HG03460 (cell line): ENCODE results near the gene SCARB1.

ENCODE experiments used
- ATAC-seq: cut with Tn5 transposase; IDR thresholded peaks from one replicate; pipeline ENCODE4 v1.9.1; 2021; ENCODE audit not compliant: unreplicated experiment

Gene SCARB1

DNA sequence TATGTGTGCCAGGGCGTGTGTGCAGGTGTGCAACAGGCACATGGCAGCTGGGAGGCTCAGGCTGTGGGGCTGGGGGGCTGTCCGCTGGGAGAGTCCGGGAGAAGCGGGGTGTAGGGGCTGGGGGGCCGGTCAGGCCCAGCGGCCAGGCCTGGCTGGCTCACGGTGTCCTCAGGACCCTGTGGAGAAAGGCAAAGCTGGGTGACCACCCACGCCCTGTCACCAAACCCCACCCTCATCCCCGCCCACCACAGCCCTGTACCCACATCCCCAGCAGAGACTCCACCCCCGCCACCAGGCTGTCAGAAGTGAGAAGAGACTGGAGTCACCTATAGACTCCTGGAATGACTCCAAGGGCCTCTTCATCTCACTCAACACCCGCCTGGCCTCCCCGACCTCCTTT is 85.3 kb downstream of the SCARB1 start:
- no peak for ATAC-seq

DNA sequence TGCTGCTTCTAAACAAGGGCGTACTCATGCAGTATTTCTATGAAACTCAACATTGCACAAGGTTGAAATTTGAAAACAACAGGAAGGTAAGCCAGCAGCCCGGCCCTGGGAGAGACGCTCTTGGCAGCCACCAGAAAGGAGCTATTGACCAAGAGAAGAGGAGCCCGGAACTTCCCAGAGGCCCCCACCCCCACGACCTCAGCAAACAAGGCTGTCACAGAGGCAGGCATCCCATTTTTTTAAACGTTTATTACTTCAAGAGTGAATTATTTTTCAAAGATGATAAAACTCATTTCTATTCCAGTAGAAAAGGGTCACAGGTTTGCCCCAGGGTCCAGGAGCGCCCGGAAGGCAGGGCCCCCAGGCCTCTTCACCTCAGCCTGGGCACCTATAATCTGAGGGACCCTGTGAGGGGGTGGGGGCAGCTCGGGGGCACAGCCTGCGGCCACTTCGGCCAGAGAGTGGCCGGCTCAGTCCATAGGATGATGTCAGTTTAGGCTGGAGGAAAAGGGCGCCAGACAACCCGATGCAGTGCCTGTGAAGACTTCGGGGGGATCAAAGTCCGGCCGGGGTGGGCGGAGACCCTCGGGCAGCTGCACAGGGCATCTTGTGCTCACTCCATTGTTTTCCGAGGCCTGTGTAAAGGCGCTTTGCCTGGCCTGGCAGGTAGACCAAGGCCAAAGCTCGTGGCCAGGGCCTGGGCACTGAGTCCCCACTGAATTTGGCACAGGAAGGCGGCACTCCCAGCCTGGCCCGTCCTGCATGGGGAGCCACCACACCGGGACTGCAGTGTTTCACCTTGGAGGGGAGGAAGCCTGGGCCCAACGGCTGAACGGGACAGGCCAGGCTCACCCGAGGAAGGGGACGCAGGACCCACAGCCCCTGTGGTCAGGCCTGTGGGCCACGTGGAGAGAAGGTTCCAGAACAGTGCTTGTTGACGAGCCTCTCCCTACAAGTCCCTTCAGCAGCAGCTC is 86.0 kb downstream of the SCARB1 start:
- no peak for ATAC-seq

DNA sequence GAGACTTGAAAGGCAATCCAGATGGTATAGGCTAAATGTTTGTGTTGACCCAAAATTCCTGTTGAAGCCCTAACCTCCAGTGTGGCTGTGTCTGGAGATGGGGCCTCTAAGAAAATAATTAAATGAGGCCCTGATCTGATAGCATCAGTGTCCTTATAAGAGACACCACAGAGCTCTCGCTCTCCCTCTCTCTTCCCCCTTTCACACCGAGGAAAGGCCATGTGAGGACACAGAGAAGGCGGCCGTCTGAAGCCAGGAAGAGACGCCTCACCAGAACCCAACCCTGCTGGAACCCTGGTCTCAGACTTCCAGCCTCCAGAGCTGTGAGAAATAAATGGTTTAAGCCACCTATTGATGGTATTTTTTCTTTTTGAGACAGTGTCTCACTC is 87.5 kb downstream of the SCARB1 start:
- no peak for ATAC-seq

DNA sequence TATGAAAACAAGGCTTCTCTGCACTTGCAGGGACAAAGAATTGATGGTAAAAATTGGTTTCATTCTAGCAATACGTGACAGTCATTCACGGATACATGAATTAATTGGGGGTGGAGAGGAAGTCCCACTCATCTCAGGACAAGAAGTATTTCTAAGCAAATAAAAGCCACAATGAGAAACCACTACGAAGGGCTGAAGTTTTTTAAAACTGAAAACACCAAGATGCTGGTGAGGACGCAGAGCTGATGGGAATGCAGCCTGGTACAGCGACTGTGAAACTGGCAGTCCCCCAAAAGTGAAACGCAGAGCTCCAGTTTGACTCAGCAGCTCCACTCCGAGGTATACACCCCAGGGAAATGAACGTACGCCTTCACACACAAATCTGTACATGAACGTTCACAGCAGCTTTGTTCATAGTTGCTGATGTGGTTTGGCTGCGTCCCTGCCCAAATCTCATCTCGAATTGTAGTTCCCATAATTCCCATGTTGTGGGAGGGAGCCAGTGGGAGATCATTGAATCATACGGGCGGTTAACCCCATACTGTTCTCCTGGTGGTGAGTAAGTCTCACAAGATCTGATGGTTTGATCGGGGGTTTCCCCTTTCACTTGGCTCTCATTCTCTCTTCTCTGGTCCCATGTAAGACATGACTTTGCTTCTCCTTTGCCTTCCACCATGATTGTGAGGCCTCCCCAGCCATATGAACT is 89.0 kb downstream of the SCARB1 start:
- ATAC-seq: peak; percentile 80

DNA sequence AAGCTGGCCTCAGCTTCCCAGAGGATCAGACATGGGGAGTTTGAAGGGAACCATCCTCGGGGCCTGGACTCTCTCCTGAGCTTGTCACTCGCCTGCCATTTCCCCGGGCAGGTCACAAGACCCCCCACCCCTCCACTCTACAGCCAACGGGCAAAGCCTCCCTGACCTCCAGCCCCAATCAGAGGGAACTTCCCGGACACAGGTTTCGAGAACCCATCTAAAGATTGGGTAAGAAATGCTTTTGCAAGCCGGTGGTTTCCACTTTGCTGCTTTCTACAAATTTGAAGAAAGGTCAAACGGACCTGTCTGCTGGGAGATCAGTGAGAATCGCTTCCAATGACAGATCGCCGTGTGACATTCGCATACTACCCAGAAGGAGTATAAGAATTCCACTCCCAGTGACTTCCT is 89.6 kb downstream of the SCARB1 start:
- ATAC-seq: peak; percentile 34

DNA sequence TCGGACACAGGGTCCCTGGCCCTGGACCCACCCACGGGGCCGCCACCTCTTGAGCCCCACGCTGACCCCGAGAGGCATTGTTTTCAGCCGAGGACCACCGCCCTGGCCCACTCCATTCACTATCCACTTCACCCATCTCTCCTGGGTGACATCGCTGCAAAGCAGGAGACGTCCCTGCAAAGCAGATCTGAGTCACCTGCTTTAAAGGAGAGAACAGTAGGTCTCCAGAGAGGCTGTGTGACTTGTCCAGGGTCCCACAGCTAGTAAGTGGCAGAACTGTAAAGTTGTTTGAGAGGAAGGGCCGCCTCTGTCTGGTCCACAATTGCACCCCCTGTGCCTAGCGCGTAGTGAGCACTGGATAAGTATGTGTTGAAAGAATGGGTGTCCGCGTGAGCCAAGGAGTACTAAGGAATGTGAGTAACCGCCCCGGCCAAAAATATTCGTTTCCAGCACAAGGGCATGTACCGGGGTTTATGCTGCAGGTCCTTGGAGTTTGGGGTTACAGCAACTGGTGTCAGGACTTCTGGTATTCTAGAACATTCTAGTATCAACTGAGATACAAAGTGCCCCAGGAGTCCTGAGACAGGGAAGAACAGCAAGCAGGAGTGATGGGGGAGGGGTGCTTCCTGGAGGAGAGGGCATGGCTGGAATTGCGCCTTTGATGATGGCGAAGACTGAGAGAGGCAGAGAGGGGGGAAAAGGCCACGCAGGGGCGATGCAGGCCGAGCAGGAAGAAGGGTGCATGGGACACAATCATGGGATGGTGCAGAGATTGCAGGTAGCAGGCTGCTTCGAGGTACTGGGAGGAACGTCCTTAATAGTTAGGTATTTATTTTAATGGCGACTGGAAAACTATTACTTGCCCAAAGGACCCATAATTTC is 91.1 kb downstream of the SCARB1 start:
- no peak for ATAC-seq

DNA sequence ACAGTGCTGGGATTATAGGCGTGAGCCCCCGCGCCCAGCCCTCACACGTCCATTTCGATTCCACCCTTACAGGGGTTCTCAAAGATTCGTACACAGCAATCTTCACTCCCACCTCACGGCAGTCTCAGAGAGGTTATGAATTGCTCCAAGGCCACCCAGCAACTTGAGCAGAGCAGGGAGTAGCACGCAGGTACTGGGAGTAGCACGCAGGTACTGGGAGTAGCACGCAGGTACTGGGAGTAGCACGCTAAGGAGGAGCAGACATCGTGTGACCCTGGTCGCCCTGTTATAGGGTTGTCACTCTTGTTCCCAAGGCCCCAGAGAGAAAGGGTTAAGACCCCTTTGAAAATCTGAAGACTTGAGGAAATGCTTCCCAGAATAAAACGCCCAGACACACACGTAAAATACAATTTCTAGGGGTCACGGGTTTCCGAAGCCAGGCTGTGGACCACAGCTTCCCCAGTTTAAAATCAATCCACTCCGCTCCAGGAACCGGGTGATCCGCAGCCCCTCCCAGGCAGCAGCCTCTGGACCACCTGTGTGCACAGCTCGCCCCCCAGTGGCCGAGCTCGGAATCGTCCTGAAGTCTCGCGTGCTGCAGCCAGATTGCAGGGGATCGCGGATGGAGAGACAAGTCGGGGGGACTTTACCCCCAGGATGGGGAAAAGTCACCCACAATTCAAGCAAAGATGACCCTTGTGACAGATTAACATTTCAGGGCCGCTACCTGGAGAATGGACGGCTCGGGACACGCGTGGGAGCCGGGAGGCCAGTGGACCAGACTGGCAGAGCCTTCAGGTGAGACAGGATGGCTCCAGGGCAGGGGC is 92.0 kb downstream of the SCARB1 start:
- ATAC-seq: no peak

DNA sequence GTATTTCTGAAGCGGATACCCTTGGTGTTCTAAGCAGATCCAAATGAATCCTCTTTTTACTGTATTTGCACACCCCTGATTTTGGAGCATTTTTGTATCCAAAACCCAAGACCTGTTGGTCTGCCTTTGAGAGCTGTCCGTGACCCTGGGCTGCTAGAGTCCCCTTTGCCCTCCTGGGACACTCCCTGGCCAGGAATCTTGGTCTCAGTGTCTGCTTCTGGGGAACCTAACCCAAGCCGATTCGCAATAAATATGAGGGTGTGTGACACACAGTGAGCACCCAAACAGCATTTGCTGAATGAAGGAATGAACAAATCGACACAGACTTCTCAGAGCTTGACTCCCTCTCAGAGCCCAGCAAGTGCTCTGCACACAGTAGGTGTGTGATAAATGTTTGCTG is 92.9 kb downstream of the SCARB1 start:
- ATAC-seq: no peak

DNA sequence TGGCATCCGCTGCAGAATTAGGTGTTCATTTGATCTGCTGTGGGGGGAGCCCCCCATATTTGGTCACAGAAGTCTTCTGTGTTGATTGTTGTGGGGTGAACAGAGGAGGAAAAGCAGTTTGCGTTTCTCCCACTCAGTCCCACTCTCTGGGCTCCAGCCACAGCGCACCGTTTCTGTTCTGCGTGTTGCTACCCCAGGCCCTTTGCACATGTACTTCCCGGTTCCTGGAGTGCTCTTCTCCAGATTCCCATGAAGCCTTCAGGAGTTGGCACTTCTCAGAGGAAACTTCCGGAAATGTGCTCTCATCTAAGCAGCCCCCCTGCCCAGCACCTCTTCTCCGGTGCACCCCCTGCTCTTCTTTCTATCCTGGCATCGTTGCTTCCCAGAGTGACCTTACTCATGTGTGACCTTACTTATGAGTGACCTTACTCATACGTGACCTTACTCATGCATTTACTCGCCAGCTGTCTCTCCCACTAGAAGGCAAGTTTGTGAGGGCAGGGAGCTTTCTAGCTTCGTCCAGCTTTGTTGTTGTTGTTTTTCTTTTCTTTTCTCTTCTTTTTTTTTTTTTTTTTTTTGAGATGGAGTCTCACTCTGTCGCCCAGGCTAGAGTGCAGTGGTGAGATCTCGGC is 93.7 kb downstream of the SCARB1 start:
- no peak for ATAC-seq

DNA sequence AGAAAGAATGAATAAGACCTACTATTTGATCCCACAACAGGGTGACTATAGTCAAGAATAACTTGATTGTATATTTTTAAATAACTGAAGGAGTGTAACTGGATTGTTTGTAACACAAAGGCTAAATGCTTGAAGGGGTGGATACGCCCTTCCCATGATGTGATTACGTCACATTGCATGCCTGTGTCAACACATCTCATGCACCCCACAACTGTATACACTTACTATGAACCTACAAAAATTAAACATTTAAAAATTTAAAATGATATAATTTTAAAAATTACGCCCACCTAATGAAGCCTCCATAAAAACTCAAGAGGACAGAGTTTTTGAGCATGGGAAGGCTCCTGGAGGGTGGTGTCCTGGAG is 94.5 kb downstream of the SCARB1 start:
- no peak for ATAC-seq

DNA sequence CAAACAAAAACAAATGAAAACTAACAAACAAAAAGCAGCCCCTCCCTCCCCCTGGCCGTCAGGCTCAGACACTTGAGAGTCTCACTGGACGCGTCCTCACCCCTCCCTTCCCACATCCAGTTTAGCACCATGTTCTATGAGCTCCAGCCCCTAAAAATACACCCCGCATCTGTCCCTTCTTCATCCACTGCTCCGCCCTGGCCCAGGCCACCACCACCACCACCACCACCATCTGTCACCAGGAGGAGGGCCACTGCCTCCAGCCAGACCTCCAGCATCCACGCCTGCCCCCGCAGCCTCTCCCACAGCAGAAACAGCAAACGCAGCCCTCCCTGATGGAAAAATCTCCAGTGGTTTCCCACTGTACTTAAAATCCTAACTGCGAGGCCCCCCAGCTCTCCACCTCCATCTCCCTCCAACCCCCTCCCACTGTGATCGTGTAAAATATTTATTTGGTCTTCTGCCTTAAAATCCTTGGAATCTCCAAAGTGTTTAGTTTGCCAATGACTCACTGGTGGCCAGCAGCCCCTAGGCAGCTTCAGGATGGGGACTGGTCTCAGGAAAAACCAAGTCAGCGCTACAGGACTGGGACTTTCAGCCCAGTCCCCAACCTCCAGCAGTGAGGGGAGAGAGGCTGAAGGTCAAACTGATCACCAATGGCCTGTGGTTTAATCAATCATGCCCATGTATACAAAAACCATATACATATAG is 95.1 kb downstream of the SCARB1 start:
- ATAC-seq: no peak

DNA sequence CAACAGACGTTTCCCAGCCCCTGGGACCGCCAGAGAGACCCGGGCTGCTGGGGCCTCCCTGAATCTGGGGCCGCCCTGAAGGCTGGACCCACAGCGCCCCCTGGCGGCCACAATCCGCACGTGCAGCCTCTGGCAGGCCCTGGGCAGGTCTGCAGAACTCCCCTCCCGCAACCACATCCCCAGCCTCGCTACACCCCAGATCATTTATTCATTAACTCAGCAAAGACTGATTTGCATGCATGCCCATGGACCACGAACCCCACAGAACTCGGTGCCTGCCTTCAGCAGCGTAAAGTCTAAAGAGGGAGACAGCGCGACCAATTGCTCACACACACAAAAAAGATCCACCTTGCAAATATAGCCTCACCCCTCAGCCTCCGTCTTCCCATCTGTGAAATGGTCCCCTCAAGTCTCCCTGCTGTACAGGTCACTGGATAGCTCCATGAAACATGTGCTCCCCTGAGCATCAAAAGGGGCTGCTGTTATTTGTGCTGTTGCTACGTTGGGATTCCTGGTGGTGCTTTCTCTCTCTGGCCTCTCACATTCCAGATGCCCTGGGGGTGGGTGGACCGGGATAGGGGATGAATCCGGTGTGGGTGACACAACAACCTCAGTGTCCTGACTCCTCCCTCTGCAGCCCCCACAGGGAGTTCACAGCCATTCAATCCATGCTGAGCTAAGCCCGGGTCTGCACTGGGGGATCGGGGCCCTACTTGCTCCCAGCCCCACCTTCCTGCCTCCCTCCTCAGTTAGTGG is 96.4 kb downstream of the SCARB1 start:
- peak; percentile 70 for ATAC-seq

DNA sequence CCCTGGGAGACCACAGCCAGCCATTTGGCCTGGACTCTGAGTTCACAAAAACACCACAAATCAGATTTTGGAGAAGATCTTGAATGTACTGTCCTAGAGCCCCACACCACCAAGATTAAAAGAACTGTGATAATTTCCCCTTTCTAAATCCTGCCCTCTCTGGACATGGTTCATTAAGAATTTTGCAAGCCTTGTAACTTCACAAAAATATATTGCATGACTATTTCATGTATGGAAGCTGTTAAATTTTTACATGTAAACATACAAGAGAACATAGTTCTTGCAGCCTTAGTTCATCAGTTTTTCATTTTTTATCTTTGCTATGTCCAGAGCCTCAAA is 97.0 kb downstream of the SCARB1 start:
- ATAC-seq: no peak

DNA sequence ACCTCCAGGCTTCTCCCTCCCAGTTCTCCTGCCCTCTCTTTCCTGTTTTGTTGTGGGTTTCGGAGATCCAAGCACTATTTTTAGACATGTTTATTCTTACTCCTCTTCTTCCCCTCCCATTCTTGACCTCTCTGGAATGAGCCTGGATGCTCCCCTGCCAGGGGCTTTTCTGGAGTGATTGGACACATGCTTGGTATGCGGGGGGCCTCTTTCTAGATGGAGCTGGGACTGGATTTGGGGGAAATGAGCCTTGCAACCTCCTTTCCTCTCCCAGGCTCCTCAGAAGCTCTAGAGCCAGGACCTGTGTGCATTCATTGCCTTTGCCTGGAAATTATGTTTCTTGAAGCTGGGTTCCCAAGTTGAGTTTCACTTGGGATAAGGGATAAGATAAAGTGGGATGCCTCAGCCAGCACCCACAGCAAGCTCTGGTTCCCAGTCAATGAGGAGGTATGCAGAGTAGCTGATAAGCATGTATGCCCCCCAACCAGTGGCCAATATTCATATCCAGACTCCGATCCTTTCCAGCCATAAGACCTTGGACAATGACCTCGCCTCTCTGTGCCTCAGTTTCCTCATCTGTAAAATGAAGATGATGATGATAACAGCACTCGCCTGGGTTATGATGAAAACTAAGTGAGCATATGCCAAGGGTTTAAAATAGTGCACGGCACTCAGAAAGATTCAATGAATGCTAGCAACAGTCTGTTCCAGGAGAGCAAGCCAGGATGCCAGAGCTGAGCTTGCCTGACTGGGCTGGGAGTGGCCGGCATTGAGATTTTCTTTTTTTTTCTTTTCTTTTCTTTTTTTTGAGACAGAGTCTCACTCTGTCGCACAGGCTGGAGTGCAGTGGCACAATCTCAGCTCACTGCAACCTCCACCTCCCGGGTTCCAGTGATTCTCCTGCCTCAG is 97.8 kb downstream of the SCARB1 start:
- no peak for ATAC-seq

DNA sequence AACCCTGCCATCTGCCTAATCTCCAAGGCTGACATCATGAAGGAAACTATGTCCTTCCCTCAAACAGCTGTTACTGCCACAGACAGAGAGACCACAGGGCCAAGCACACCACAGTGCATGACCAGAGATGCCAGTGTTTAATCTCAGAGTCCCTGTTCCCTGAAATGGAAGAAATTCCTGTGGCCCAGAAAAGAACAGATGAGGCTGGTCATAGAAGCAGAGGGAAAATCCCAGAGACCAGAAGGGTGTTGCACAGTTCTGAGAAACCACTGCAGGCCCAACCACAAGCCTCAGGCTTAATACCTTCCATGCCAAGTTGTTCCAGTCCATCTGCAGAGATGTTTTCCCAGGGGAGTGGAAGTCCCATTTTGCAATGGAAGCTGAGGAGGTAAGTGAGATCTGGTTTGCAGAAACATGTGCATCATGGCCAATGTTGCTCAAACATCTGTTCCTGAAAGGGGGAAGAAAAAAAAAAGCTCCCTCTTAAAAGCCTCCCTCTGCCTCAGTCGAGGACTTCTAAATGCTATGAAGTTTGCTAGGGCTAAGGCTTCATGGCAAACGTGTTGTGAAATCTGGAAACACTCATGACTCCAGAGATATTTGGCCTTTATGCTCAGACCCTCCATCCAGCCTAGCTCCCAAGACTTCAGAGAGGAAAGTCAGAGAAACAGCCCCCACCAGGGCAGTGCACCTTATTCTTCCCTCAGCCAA is 98.6 kb downstream of the SCARB1 start:
- no peak for ATAC-seq

DNA sequence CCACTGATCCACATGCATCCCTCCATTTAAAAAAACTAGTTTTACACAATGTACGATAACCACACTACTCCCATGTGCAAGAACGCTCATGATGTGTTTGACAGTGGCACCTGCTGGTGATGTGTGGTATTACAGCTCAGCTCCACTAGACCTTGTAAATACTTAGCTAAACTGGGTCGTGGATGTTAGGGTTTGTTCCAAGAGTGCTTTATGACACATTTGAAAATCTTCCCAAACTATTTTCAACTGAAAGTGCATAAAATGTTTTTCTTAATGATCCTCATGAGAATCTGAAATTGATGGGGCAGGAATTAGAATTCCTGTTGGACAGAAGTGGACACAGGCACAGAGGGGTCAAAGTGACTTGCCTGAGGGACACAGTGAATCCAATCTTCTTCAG is 99.2 kb downstream of the SCARB1 start:
- ATAC-seq: no peak

DNA sequence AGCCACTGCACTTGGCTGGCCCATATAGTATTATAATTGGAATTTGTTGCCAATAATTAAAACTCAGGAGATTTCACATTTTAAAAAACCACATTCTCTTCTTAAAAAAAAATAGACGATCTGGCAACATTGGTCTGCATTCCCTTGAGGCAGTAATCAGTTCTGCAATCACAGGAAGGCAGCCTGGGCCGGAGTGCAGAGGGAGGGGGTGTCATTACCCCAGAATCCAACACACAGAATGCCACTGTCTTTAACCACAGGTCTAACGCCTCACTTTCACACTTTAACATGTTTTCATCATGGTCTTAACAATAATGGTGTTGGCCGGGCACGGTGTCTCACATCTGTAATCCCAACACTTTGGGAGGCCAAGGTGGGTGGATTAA is 100.1 kb downstream of the SCARB1 start:
- ATAC-seq: no peak
